Osteocyte (in vitro differentiated cells): Measurements from ENCODE around the gene CCT4. TPM values are rescaled to one million over a fixed set of nuclear protein-coding genes. Genes with fewer than 3 reads are reported as not detected.
"Not testable (repeated sequence)": the region's sequence is repeated elsewhere in the genome, so short reads cannot be mapped to it uniquely, and the experiment has no call there.

Experiments
- DNase-seq: peaks from one replicate; pipeline ENCODE4 v3.0.0; 2021; ENCODE audit warnings: mixed read lengths; ENCODE audit not compliant: unreplicated experiment; ENCODE audit errors: extremely low spot score
- H3K27ac Mint-ChIP-seq: one replicate; pipeline ENCODE4 v1.8.0; 2021; ENCODE audit warnings: mild to moderate bottlenecking, mixed read lengths; ENCODE audit not compliant: unreplicated experiment
- H3K27me3 Mint-ChIP-seq: one replicate; pipeline ENCODE4 v1.8.0; 2021; ENCODE audit warnings: mixed read lengths; ENCODE audit not compliant: unreplicated experiment
- H3K36me3 Mint-ChIP-seq: one replicate; pipeline ENCODE4 v1.8.0; 2021; ENCODE audit warnings: mixed read lengths; ENCODE audit not compliant: unreplicated experiment
- H3K4me1 Mint-ChIP-seq: one replicate; pipeline ENCODE4 v1.8.0; 2021; ENCODE audit warnings: mixed read lengths; ENCODE audit not compliant: unreplicated experiment
- H3K4me3 Mint-ChIP-seq: one replicate; pipeline ENCODE4 v1.8.0; 2021; ENCODE audit warnings: mild to moderate bottlenecking, moderate library complexity, mixed read lengths; ENCODE audit not compliant: unreplicated experiment
- H3K9me3 Mint-ChIP-seq: one replicate; pipeline ENCODE4 v1.8.0; 2021; ENCODE audit warnings: mixed read lengths; ENCODE audit not compliant: unreplicated experiment
- CTCF ChIP-seq: fragments of 200-600 bp; sonication (generic); IDR thresholded peaks from 2 replicates; pipeline ENCODE4 v1.5.0; 2021; ENCODE audit warnings: antibody characterized with exemption, mild to moderate bottlenecking, moderate library complexity
- total RNA-seq: library from RNA; stranded (reverse); gene quantifications from 2 replicates; pipeline ENCODE4 v1.2.1, GENCODE V29; 2021

CCT4 gene
- total RNA-seq, 1 donor from 2014 or later, result 125 TPM

GRCh38 chr2:61878761-61879160 is 9.7 kb downstream of the CCT4 start:
- no peaks in the 10 kb centered on the region for H3K9me3 Mint-ChIP-seq
- H3K36me3 Mint-ChIP-seq, result peaks cover 39% of the 10 kb centered on the region
- H3K27ac Mint-ChIP-seq, result no peak overlapping the region
- H3K27me3 Mint-ChIP-seq, result no peaks in the 10 kb centered on the region
- no peak overlapping the region for H3K4me3 Mint-ChIP-seq
- no peak for DNase-seq
- H3K4me1 Mint-ChIP-seq, result no peaks in the 10 kb centered on the region
- TF ChIP-seq CTCF, result no peak

GRCh38 chr2:61877571-61878245 is 10.7 kb downstream of the CCT4 start:
- Mint-ChIP-seq H3K27me3 (no peaks in the 10 kb centered on the region), H3K27ac (no peak overlapping the region)
- no peak for TF ChIP-seq CTCF

DNA sequence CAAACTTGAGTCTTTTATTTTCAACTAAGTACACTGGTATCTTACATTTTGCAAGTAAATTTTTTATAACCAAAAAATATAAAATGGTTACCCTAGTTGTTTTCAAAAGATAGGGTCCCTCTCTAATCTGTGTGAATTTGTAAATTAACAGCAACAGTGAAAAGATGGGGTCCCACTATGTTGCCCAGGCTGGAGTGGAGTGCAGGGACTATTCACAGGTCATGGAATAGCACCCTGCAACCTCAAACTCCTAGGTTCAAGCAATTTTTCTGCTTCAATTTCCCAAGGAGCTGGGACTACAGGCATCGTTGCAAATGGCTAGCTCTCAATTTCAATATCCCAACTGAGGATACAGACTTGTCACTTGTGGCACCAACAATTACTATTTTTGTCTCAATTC is 12.1 kb downstream of the CCT4 start:
- no peak overlapping the region for H3K4me3 Mint-ChIP-seq
- no peak overlapping the region for H3K27ac Mint-ChIP-seq
- DNase-seq, result no peak
- peaks cover 37% of the 10 kb centered on the region for H3K36me3 Mint-ChIP-seq
- H3K27me3 Mint-ChIP-seq, result no peaks in the 10 kb centered on the region
- H3K4me1 Mint-ChIP-seq, result no peaks in the 10 kb centered on the region
- H3K9me3 Mint-ChIP-seq, result no peaks in the 10 kb centered on the region
- TF ChIP-seq CTCF, result no peak

More at GRCh38 chr2:61877571-61878245, 10.7 kb downstream of the CCT4 start:
- Mint-ChIP-seq H3K36me3 (peaks cover 35% of the 10 kb centered on the region), H3K9me3 (no peaks in the 10 kb centered on the region), H3K4me3 (no peak overlapping the region), H3K4me1 (no peaks in the 10 kb centered on the region)
- no peak for DNase-seq

DNA sequence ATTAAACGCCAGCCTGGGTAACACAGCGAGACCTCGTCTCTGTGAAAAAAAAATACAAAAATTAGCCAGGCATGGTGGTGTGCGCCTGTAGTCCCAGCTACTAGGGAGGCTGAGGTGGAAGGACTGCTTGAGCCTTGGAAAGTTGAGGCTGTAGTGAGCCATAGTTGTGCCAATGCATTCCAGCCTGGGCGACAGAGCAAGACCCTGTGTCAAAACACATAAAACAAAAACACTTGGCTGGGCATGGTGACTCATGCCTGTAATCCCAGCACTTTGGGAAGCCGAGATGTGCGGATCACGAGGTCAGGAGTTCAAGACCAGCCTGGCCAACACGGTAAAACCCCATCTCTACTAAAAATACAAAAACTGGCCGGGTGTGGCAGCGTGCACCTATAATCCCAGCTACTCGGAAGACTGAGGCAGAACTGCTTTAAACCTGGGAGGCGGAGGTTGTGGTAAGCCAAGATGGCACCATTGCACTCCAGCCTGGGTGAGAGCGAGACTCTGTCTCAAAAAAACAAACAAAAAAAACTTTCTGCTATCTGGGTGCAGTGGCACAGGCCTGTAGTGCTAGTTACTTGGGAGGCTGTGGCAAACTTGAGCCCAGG is 21.9 kb downstream of the CCT4 start:
- H3K4me1 Mint-ChIP-seq, H3K4me3 Mint-ChIP-seq: not testable (repeated sequence)
- H3K36me3 Mint-ChIP-seq, result peaks cover 54% of the 10 kb centered on the region

GRCh38 chr2:61862085-61862484 is 26.4 kb downstream of the CCT4 start:
- H3K27me3 Mint-ChIP-seq, result no peaks in the 10 kb centered on the region
- H3K9me3 Mint-ChIP-seq, result peaks cover 3% of the 10 kb centered on the region
- no peak overlapping the region for H3K27ac Mint-ChIP-seq
- DNase-seq, result no peak
- H3K4me3 Mint-ChIP-seq, result no peak overlapping the region
- H3K4me1 Mint-ChIP-seq, result no peaks in the 10 kb centered on the region
- no peak for TF ChIP-seq CTCF
- peaks cover 26% of the 10 kb centered on the region for H3K36me3 Mint-ChIP-seq

More for the DNA sequence above, 21.9 kb downstream of the CCT4 start:
- not testable (repeated sequence) for DNase-seq, H3K9me3 Mint-ChIP-seq, H3K27me3 Mint-ChIP-seq, H3K27ac Mint-ChIP-seq
